Brain pericyte (primary cell): ENCODE results near the gene CCDC8.
"Not testable (repeated sequence)": the region's sequence is repeated elsewhere in the genome, so short reads cannot be mapped to it uniquely, and the experiment has no call there.

Experiments
- DNase-seq: peaks from one replicate; pipeline ENCODE4 v3.0.0-alpha.2; 2012; ENCODE audit warnings: low read depth, low spot score

Gene CCDC8

GRCh38 chr19:46413262-46414031, at the start of gene CCDC8:
Gene CCDC8 (minus strand): TSS chr19:46413564. CDS start chr19:46412810, 754 bp downstream.
- DNase-seq: peak; percentile 80

- no peak for DNase-seq
Measured at GRCh38 chr19:46461537-46461936, 48.2 kb upstream of the CCDC8 start.

- DNase-seq: no peak
Measured at GRCh38 chr19:46460981-46461380, 47.6 kb upstream of the CCDC8 start.

GRCh38 chr19:46460055-46460454, 46.7 kb upstream of the CCDC8 start:
- DNase-seq: no peak

- no peak for DNase-seq
Measured at GRCh38 chr19:46456930-46457329, 43.6 kb upstream of the CCDC8 start.

GRCh38 chr19:46454244-46454643, 40.9 kb upstream of the CCDC8 start:
- DNase-seq: no peak

GRCh38 chr19:46453661-46454060, 40.3 kb upstream of the CCDC8 start:
- no peak for DNase-seq

- no peak for DNase-seq
Measured at GRCh38 chr19:46452186-46452585, 38.8 kb upstream of the CCDC8 start.

GRCh38 chr19:46451352-46451751, 38.0 kb upstream of the CCDC8 start:
- DNase-seq: no peak

- DNase-seq: no peak
Measured at GRCh38 chr19:46450737-46451136, 37.4 kb upstream of the CCDC8 start.

GRCh38 chr19:46449228-46449627, 35.9 kb upstream of the CCDC8 start:
- no peak for DNase-seq

GRCh38 chr19:46448601-46449000, 35.2 kb upstream of the CCDC8 start:
- no peak for DNase-seq

- no peak for DNase-seq
Measured at GRCh38 chr19:46447824-46448223, 34.5 kb upstream of the CCDC8 start.

- no peak for DNase-seq
Measured at GRCh38 chr19:46447006-46447405, 33.6 kb upstream of the CCDC8 start.

- no peak for DNase-seq
Measured at GRCh38 chr19:46446021-46446420, 32.7 kb upstream of the CCDC8 start.

GRCh38 chr19:46442808-46443450, 29.6 kb upstream of the CCDC8 start:
- no peak for DNase-seq

- no peak for DNase-seq
Measured at GRCh38 chr19:46441866-46442265, 28.5 kb upstream of the CCDC8 start.

- not testable (repeated sequence) for DNase-seq
Measured at GRCh38 chr19:46435689-46436088, 22.3 kb upstream of the CCDC8 start.

GRCh38 chr19:46435009-46435408, 21.6 kb upstream of the CCDC8 start:
- DNase-seq: no peak

- DNase-seq: not testable (repeated sequence)
Measured at GRCh38 chr19:46433470-46433869, 20.1 kb upstream of the CCDC8 start.

GRCh38 chr19:46431824-46432223, 18.5 kb upstream of the CCDC8 start:
- no peak for DNase-seq

- no peak for DNase-seq
Measured at GRCh38 chr19:46429999-46430398, 16.6 kb upstream of the CCDC8 start.
